GM12872 (cell line): Measurements from ENCODE around the gene ERBIN.

Experiments
- CTCF ChIP-seq: IDR thresholded peaks from 3 replicates; pipeline ENCODE4 v1.5.1; 2011; ENCODE audit warnings: low read depth, mild to moderate bottlenecking, low read length, moderate library complexity; ENCODE audit not compliant: insufficient read depth

The ERBIN gene

GRCh38 chr5:65893749-65894430 is 32.5 kb upstream of the ERBIN start:
- no peak for TF ChIP-seq CTCF

- no peak for TF ChIP-seq CTCF
Measured at GRCh38 chr5:65895891-65896290, 30.5 kb upstream of the ERBIN start.

GRCh38 chr5:65900746-65901145 is 25.6 kb upstream of the ERBIN start:
- TF ChIP-seq CTCF = no peak

GRCh38 chr5:65902104-65902503 is 24.3 kb upstream of the ERBIN start:
- TF ChIP-seq CTCF = no peak

GRCh38 chr5:65903581-65903980 is 22.8 kb upstream of the ERBIN start:
- TF ChIP-seq CTCF = no peak

- TF ChIP-seq CTCF = no peak
Measured at GRCh38 chr5:65906256-65906655, 20.1 kb upstream of the ERBIN start.

GRCh38 chr5:65907135-65907534 is 19.2 kb upstream of the ERBIN start:
- TF ChIP-seq CTCF = no peak

- no peak for TF ChIP-seq CTCF
Measured at GRCh38 chr5:65910711-65911110, 15.7 kb upstream of the ERBIN start.
